Measurements from ENCODE around the gene NPTXR. TPM values are rescaled to one million over a fixed set of nuclear protein-coding genes. Genes with fewer than 3 reads are reported as not detected.

Gene NPTXR
- total and polyA plus RNA-seq, 2 of the 4 experiments (the other 2 are of a cell fraction), result 0.36 to 2.2 TPM

GRCh38 chr22:38861927-38862326 is 18.1 kb upstream of the NPTXR start:
- dilution Hi-C loops (cut with HindIII; ENCODE audit: low sequenced_read_pairs, unreplicated experiment), result no loop called here
- 80% methylated on average over 2 of the region's 12 CpGs; no CpG with 5 or more reads in 1 of the 2 experiments for WGBS, 2 experiments (ENCODE audit: extremely low coverage in 2 of 2, insufficient read length in 1 of 2)
- H3K4me2 ChIP-seq (ENCODE audit: low read depth, low read length), result no peak overlapping the region

More at GRCh38 chr22:38861927-38862326, 18.1 kb upstream of the NPTXR start:
- no peak overlapping the region for H4K8ac ChIP-seq (ENCODE audit: low read depth in 2 of 2, low read length in 2 of 2)
- DNase-seq (no peak), ATAC-seq (ENCODE audit: low read depth) (no peak)
- no peak overlapping the region for H4K5ac ChIP-seq (ENCODE audit: low read depth, low read length)
- H2BK15ac ChIP-seq (ENCODE audit: low read depth, low read length), result no peak overlapping the region
- H4K20me1 ChIP-seq (ENCODE audit: insufficient read depth, low read length), result peaks cover 48% of the 10 kb centered on the region
- H2BK20ac ChIP-seq (ENCODE audit: low read depth, low read length), result no peak overlapping the region
- H3K9me3 ChIP-seq (ENCODE audit: control insufficient read depth, insufficient read depth, low read length), result no peaks in the 10 kb centered on the region
- H3K27ac ChIP-seq (ENCODE audit: insufficient read depth, low read length), result no peak overlapping the region
- no peak overlapping the region for H3K4ac ChIP-seq (ENCODE audit: low read depth, low read length)
- no peak overlapping the region; the same call in 1 of the 2 replicates for H3K23ac ChIP-seq (ENCODE audit: low read depth, low read length)
- ChIA-PET POLR2A (ENCODE audit: unreplicated experiment) (no interaction called here), CTCF (interaction anchor here (0.7 to 1.5 kb wide), 4 partner anchors 8 to 141 kb away, joined by 3 to 4 read pairs (median 4); no protein-coding TSS in a partner anchor)
- H3K36me3 ChIP-seq (ENCODE audit: control insufficient read depth, insufficient read depth, low read length), result peaks cover 16% of the 10 kb centered on the region; the same call in 1 of the 2 replicates
- H3K4me3 ChIP-seq (ENCODE audit: insufficient read depth, low read depth, low read length), result no peak overlapping the region
- no peak for TF ChIP-seq MAFK (IDR thresholded peaks at IDR 0.05; ENCODE audit: low read depth, low read length)
- intact Hi-C loops (cut with micrococcal nuclease) (no loop called here), in situ Hi-C loops (cut with MboI; ENCODE audit: low sequenced_read_pairs) (loop anchor here (10.0 to 25.0 kb wide), 2 partner anchors 250 to 443 kb away; no protein-coding TSS in a partner anchor)
- H3K18ac ChIP-seq (ENCODE audit: low read depth, low read length), result no peak overlapping the region
- H3K9me1 ChIP-seq (ENCODE audit: insufficient read depth, low read length), result no peaks in the 10 kb centered on the region
- H3K9ac ChIP-seq (ENCODE audit: low read depth, low read length), result no peak overlapping the region
- no peak overlapping the region for H2AFZ ChIP-seq (replicated peaks; ENCODE audit: low read length, poor library complexity)
- peaks cover 6% of the 10 kb centered on the region for H3K27me3 ChIP-seq (ENCODE audit: control insufficient read depth, insufficient read depth, low read length)
- H3K56ac ChIP-seq (ENCODE audit: extremely low read depth, insufficient read depth, low read length), result no peak overlapping the region
- H2BK5ac ChIP-seq (ENCODE audit: low read depth, low read length, poor library complexity, severe bottlenecking), result no peak overlapping the region
- H3K79me1 ChIP-seq (ENCODE audit: low read depth in 1 of 2, low read length in 2 of 2), result peaks cover 0 to 26% of the 10 kb centered on the region in 2 experiments; a peak in 3 of 4 replicates
- H2BK120ac ChIP-seq (ENCODE audit: low read depth, low read length), result no peak overlapping the region
- no peak overlapping the region for H2AK5ac ChIP-seq (ENCODE audit: low read depth, low read length)
- H4K91ac ChIP-seq (ENCODE audit: insufficient read depth, low read depth, low read length), result no peak overlapping the region
- H2AK9ac ChIP-seq (replicated peaks; ENCODE audit: low read depth, low read length, poor library complexity), result no peak overlapping the region
- H3K4me1 ChIP-seq (ENCODE audit: control insufficient read depth, insufficient read depth, low read length), result no peaks in the 10 kb centered on the region; the same call in 1 of the 2 replicates
- H3K14ac ChIP-seq (replicated peaks; ENCODE audit: low read depth, low read length), result no peak overlapping the region
- BruUV-seq (replicated peaks), result no TSS peak

Measured in IMR-90 (cell line).